Keratinocyte (primary cell): Measurements from ENCODE around the gene DOCK11. TPM values are rescaled to one million over a fixed set of nuclear protein-coding genes. Genes with fewer than 3 reads are reported as not detected.

Experiments
- DNase-seq: peaks from one replicate; pipeline ENCODE4 v3.0.0-alpha.2; 2011; ENCODE audit warnings: low read depth, missing footprints, low spot score
- FAIRE-seq: peaks from 2 replicates; lab custom pipeline; 2011; peaks lifted over from hg19 to GRCh38; lab: Jason Lieb, UNC
- H2AFZ ChIP-seq: 2 replicates; pipeline ENCODE4 v1.6.0; 2012; ENCODE audit warnings: low read length, control low read depth, inconsistent platforms; ENCODE audit not compliant: control insufficient read depth
- H3K27ac ChIP-seq: 2 replicates; pipeline ENCODE4 v1.5.1; 2011; ENCODE audit warnings: low read length; ENCODE audit not compliant: control insufficient read depth, insufficient read depth
- H3K27me3 ChIP-seq: 3 replicates; pipeline ENCODE4 v1.6.0; 2011; ENCODE audit warnings: low read length; ENCODE audit not compliant: control insufficient read depth, insufficient read depth; ENCODE audit errors: extremely low read depth
- H3K36me3 ChIP-seq, 2 experiments: 2 replicates in 1 of 2; 3 replicates in 1 of 2; pipeline ENCODE4 v1.5.1; 2011; ENCODE audit warnings: low read length in 2 of 2, mild to moderate bottlenecking in 1 of 2; ENCODE audit not compliant: control insufficient read depth in 2 of 2, insufficient read depth in 2 of 2; ENCODE audit errors: extremely low read depth in 1 of 2
- H3K4me1 ChIP-seq: 3 replicates; pipeline ENCODE4 v1.5.1; 2011; ENCODE audit warnings: low read length; ENCODE audit not compliant: control insufficient read depth, insufficient read depth; ENCODE audit errors: extremely low read depth
- H3K4me2 ChIP-seq: 3 replicates; pipeline ENCODE4 v1.6.0; 2011; ENCODE audit warnings: low read depth, low read length; ENCODE audit not compliant: control insufficient read depth, insufficient read depth; ENCODE audit errors: extremely low read depth
- H3K4me3 ChIP-seq, 3 experiments: fragments of 200-600 bp in 1 of 3; sonication (generic) in 1 of 3; 2 replicates in 2 of 3; 3 replicates in 1 of 3; pipeline ENCODE4 v1.5.1; 2011 to 2016; ENCODE audit warnings: low read length in 3 of 3, mild to moderate bottlenecking in 3 of 3, control low read depth in 2 of 3, inconsistent platforms in 1 of 3, low read depth in 1 of 3, mixed read lengths in 1 of 3, mixed run types in 1 of 3, moderate library complexity in 1 of 3; ENCODE audit not compliant: control insufficient read depth in 2 of 3, insufficient read depth in 2 of 3; ENCODE audit errors: extremely low read depth in 1 of 3
- H3K79me2 ChIP-seq: 2 replicates; pipeline ENCODE4 v1.6.0; 2012; ENCODE audit warnings: low read length; ENCODE audit not compliant: control insufficient read depth, insufficient read depth
- H3K9ac ChIP-seq: 3 replicates; pipeline ENCODE4 v1.6.0; 2011; ENCODE audit warnings: low read length; ENCODE audit not compliant: control insufficient read depth, insufficient read depth; ENCODE audit errors: extremely low read depth
- H3K9me1 ChIP-seq: 3 replicates; pipeline ENCODE4 v1.6.0; 2011; ENCODE audit warnings: low read length; ENCODE audit not compliant: control insufficient read depth, insufficient read depth; ENCODE audit errors: extremely low read depth
- H3K9me3 ChIP-seq: 2 replicates; pipeline ENCODE4 v1.5.1; 2012; ENCODE audit warnings: low read depth, low read length; ENCODE audit not compliant: control insufficient read depth
- H4K20me1 ChIP-seq: 3 replicates; pipeline ENCODE4 v1.6.0; 2011; ENCODE audit warnings: low read length; ENCODE audit not compliant: control insufficient read depth, insufficient read depth; ENCODE audit errors: extremely low read depth
- CTCF ChIP-seq, 3 experiments: IDR thresholded peaks in 1 of 3; conservative IDR thresholded peaks in 1 of 3; optimal IDR thresholded peaks in 1 of 3; 2 replicates in 2 of 3; 3 replicates in 1 of 3; pipeline versions ENCODE3 to v1.5.1; 2011; ENCODE audit warnings: low read length in 3 of 3, mild to moderate bottlenecking in 3 of 3, moderate library complexity in 2 of 3, control low read depth in 1 of 3, inconsistent platforms in 1 of 3; ENCODE audit not compliant: insufficient read depth in 2 of 3; ENCODE audit errors: extremely low read depth in 1 of 3
- EZH2 ChIP-seq: IDR thresholded peaks from one replicate; pipeline ENCODE4 v1.6.1; 2012; ENCODE audit warnings: inconsistent platforms, mild to moderate bottlenecking, low read length, moderate library complexity
- dilution Hi-C: fragments of 300-500 bp; cut with MboI; formaldehyde crosslinking; loops from one replicate; pipeline ENCODE4 v1.7.0; 2020; ENCODE audit warnings: low sequenced_read_pairs; ENCODE audit not compliant: extremely low pct_ligation_motif_present
- polyA plus RNA-seq, 5 experiments: library from polyadenylated mRNA; depleted of rRNA in 3 of 5; stranded (reverse) in 3 of 5; stranded (forward) in 1 of 5; unstranded in 1 of 5; fragments of >200 nt; gene quantifications; 1 replicate in 1 of 5; 2 replicates in 3 of 5; 3 replicates in 1 of 5; pipeline versions ENCODE4 v1.2.1 to v1.2.3, GENCODE V29; 2011 to 2012; ENCODE audit warnings: missing spikeins in 2 of 5, low read depth in 1 of 5, low replicate concordance in 1 of 5

Gene DOCK11
- polyA plus RNA-seq, 1 donor (not counting 4 experiments of a cell fraction or from before 2014, with no cell fraction given) = 4.6 TPM

- no peak overlapping the region for H3K4me2 ChIP-seq
- H3K9me1 ChIP-seq = no peaks in the 10 kb centered on the region
- H3K79me2 ChIP-seq = no peaks in the 10 kb centered on the region
- FAIRE-seq = no peak
- no peak for DNase-seq
- H3K27ac ChIP-seq = no peak overlapping the region
- H3K9me3 ChIP-seq = no peaks in the 10 kb centered on the region
- H4K20me1 ChIP-seq = no peaks in the 10 kb centered on the region
- dilution Hi-C loops = no loop called here
- H3K9ac ChIP-seq = no peak overlapping the region
- TF ChIP-seq EZH2 (no peak), CTCF (optimal IDR thresholded peaks at IDR 0.05 in 1 of 3, IDR thresholded peaks at IDR 0.05 in 1 of 3, conservative IDR thresholded peaks at IDR 0.05 in 1 of 3; ENCODE audit: extremely low read depth in 1 of 3, insufficient read depth in 2 of 3, low read length in 3 of 3) (no peak)
- H3K4me1 ChIP-seq = no peaks in the 10 kb centered on the region
- H2AFZ ChIP-seq = no peak overlapping the region
- no peaks in the 10 kb centered on the region for H3K27me3 ChIP-seq
- no peaks in the 10 kb centered on the region for H3K36me3 ChIP-seq
- no peak overlapping the region for H3K4me3 ChIP-seq
These were observed 13.0 kb downstream of the DOCK11 start for GRCh38 chrX:118508635-118509034.

GRCh38 chrX:118510111-118510510 is 14.5 kb downstream of the DOCK11 start:
- no peak for DNase-seq
- no peak overlapping the region for H3K27ac ChIP-seq
- no peak for TF ChIP-seq CTCF (optimal IDR thresholded peaks at IDR 0.05 in 1 of 3, IDR thresholded peaks at IDR 0.05 in 1 of 3, conservative IDR thresholded peaks at IDR 0.05 in 1 of 3; ENCODE audit: extremely low read depth in 1 of 3, insufficient read depth in 2 of 3, low read length in 3 of 3)
- TF ChIP-seq EZH2 = no peak
- H3K79me2 ChIP-seq = no peaks in the 10 kb centered on the region
- H4K20me1 ChIP-seq = no peaks in the 10 kb centered on the region
- FAIRE-seq = no peak
- no peak overlapping the region for H2AFZ ChIP-seq
- H3K36me3 ChIP-seq = no peaks in the 10 kb centered on the region
- H3K9me1 ChIP-seq = no peaks in the 10 kb centered on the region
- no peak overlapping the region for H3K4me3 ChIP-seq
- no peaks in the 10 kb centered on the region for H3K4me1 ChIP-seq
- dilution Hi-C loops = no loop called here
- H3K9me3 ChIP-seq = no peaks in the 10 kb centered on the region
- no peak overlapping the region for H3K4me2 ChIP-seq
- H3K27me3 ChIP-seq = no peaks in the 10 kb centered on the region
- no peak overlapping the region for H3K9ac ChIP-seq
